Measurements from ENCODE around the gene TMEM123. TPM values are rescaled to one million over a fixed set of nuclear protein-coding genes. Genes with fewer than 3 reads are reported as not detected.

The TMEM123 gene
- total and polyA plus RNA-seq, 5 donors from 2014 or later: 330 to 771 (median 608) TPM

DNA sequence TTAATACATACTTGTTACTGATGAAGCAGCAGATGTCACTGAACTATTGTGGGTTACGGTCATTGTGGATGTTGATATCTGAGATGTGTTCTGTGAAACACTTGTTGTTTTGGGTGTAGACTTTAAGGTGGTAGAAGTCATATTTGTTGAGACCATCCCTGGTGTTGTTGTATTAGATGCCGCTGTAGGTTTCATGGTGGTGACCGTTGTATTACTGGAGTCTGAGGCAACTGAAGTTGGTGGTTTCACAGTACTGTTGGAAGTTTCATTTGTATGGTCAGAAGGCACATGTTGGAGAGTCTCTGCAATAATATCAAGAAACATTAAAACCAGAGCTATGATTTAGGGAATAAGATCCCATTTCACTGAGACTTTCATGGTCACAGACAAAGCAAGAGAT lies 50.7 kb downstream of the TMEM123 start:
- H3K36me3 ChIP-seq (ENCODE audit: control insufficient read depth, insufficient read depth, low read length): peaks cover 72% of the 10 kb centered on the region
- Mint-ChIP-seq H3K27ac (peak overlapping the region in 1 of 3 donors; percentile 70), H3K27me3 (no peaks in the 10 kb centered on the region), H3K4me1 (peaks cover 47 to 82% (median 56%) of the 10 kb centered on the region in 4 donors), H3K9me3 (no peaks in the 10 kb centered on the region), H3K4me3 (peak overlapping the region in 1 of 4 donors; percentile 15), H3K36me3 (peaks cover 51% of the 10 kb centered on the region)
- no peaks in the 10 kb centered on the region for H3K9me3 ChIP-seq (ENCODE audit: control insufficient read depth in 2 of 2, low read length in 2 of 2)
- DNase-seq: no peak
- H3K27ac ChIP-seq (ENCODE audit: insufficient read depth, low read length, poor library complexity, severe bottlenecking): peak overlapping the region; percentile 15
- H3K27me3 ChIP-seq (ENCODE audit: control insufficient read depth, insufficient read depth, low read length): no peaks in the 10 kb centered on the region
- no peak for ATAC-seq (ENCODE audit: low read depth in 2 of 2)
- H3K4me3 ChIP-seq (ENCODE audit: low read depth, low read length): peak overlapping the region; percentile 15
- H3K4me1 ChIP-seq (ENCODE audit: control insufficient read depth, insufficient read depth, low read length, poor library complexity, severe bottlenecking): peaks cover 44% of the 10 kb centered on the region

DNA sequence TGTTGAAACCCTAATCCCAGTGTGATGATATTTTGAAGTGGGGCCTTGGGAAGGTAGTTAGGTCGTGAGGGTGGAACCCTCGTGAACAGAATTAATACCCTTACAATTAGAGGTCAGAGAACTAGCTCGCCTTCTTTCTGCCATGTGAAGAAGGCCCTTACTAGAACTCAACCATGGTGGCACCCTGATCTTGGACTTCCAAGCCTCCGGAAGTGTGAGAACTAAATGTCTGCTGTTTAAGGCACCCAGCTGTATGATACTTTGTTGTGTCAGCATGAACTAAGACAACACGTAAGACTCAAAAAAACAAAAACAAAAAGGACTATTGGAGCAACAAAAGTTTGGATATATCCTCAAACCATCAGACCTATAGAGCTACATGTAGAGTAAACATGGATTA lies 52.0 kb downstream of the TMEM123 start:
- Mint-ChIP-seq H3K36me3 (peaks cover 52% of the 10 kb centered on the region), H3K4me3 (no peak overlapping the region), H3K27ac (peak overlapping the region in 1 of 3 donors; percentile 89), H3K9me3 (no peaks in the 10 kb centered on the region), H3K4me1 (peaks cover 51 to 82% (median 60%) of the 10 kb centered on the region in 4 donors), H3K27me3 (no peaks in the 10 kb centered on the region)
- ATAC-seq (ENCODE audit: low read depth in 2 of 2) (no peak), DNase-seq (no peak)
- Histone ChIP-seq H3K4me3 (ENCODE audit: low read depth, low read length) (no peak overlapping the region), H3K27ac (ENCODE audit: insufficient read depth, low read length, poor library complexity, severe bottlenecking) (no peak overlapping the region), H3K4me1 (ENCODE audit: control insufficient read depth, insufficient read depth, low read length, poor library complexity, severe bottlenecking) (peaks cover 38% of the 10 kb centered on the region), H3K27me3 (ENCODE audit: control insufficient read depth, insufficient read depth, low read length) (no peaks in the 10 kb centered on the region), H3K36me3 (ENCODE audit: control insufficient read depth, insufficient read depth, low read length) (peaks cover 72% of the 10 kb centered on the region), H3K9me3 (ENCODE audit: control insufficient read depth in 2 of 2, low read length in 2 of 2) (no peaks in the 10 kb centered on the region)

DNA sequence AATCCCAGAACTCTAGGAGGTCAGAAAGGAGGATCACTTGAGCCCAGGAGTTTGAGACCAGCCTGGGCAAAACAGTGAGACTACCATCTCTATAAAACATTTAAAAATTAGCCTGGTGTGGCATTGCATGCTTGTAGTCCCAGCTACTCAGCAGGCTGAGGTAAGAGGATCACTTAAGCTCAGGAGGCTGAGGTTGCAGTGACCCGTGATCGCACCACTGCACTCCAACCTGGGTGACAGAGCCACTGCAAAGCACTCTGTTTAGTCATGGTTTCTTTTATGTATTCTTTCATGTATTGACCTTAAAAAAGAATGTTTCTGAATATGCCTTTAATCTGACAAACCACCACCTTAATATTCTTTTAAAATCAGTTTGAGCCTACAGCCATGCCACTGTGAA lies 53.4 kb downstream of the TMEM123 start:
- no peak overlapping the region for H3K27ac ChIP-seq (ENCODE audit: insufficient read depth, low read length, poor library complexity, severe bottlenecking)
- no peak overlapping the region for H3K4me3 ChIP-seq (ENCODE audit: low read depth, low read length)
- no peaks in the 10 kb centered on the region for H3K9me3 Mint-ChIP-seq
- ATAC-seq (ENCODE audit: low read depth in 2 of 2) (no peak), DNase-seq (no peak)
- H3K36me3 Mint-ChIP-seq: peaks cover 52% of the 10 kb centered on the region
- H3K27me3 ChIP-seq (ENCODE audit: control insufficient read depth, insufficient read depth, low read length): no peaks in the 10 kb centered on the region
- peak overlapping the region in 1 of 3 donors; percentile 45 for H3K27ac Mint-ChIP-seq
- peaks cover 51 to 69% (median 55%) of the 10 kb centered on the region in 4 donors for H3K4me1 Mint-ChIP-seq
- peaks cover 34% of the 10 kb centered on the region for H3K4me1 ChIP-seq (ENCODE audit: control insufficient read depth, insufficient read depth, low read length, poor library complexity, severe bottlenecking)
- H3K4me3 Mint-ChIP-seq: peak overlapping the region in 1 of 4 donors; percentile 23
- H3K27me3 Mint-ChIP-seq: no peaks in the 10 kb centered on the region
- H3K36me3 ChIP-seq (ENCODE audit: control insufficient read depth, insufficient read depth, low read length): peaks cover 74% of the 10 kb centered on the region
- no peaks in the 10 kb centered on the region for H3K9me3 ChIP-seq (ENCODE audit: control insufficient read depth in 2 of 2, low read length in 2 of 2)

DNA sequence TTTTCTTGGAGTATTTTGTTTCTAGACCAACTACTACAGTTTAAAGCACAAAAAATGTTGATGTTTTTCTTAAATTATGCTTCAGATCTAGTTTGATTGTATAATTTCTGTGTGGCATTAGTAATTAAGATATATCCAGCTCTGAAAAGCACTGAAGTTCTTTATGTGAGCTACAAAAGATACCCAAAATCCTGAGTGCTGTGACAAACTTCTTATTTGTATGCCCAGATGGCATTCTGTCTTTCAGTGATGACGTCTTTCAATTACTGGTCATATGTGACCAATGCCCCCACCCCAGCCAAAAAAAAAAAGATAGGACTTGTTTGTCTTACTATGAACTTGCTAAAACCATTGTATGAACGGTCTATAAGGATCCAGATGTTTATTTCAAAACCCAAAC lies 54.3 kb downstream of the TMEM123 start:
- H3K36me3 Mint-ChIP-seq: peaks cover 54% of the 10 kb centered on the region
- DNase-seq: no peak
- Histone ChIP-seq H3K9me3 (ENCODE audit: control insufficient read depth in 2 of 2, low read length in 2 of 2) (no peaks in the 10 kb centered on the region), H3K27me3 (ENCODE audit: control insufficient read depth, insufficient read depth, low read length) (no peaks in the 10 kb centered on the region), H3K4me1 (ENCODE audit: control insufficient read depth, insufficient read depth, low read length, poor library complexity, severe bottlenecking) (peaks cover 27% of the 10 kb centered on the region), H3K27ac (ENCODE audit: insufficient read depth, low read length, poor library complexity, severe bottlenecking) (peak overlapping the region; percentile 48), H3K4me3 (ENCODE audit: low read depth, low read length) (no peak overlapping the region), H3K36me3 (ENCODE audit: control insufficient read depth, insufficient read depth, low read length) (peaks cover 74% of the 10 kb centered on the region)
- no peak for ATAC-seq (ENCODE audit: low read depth in 2 of 2)
- peaks cover 43 to 68% (median 49%) of the 10 kb centered on the region in 4 donors for H3K4me1 Mint-ChIP-seq
- no peak overlapping the region for H3K4me3 Mint-ChIP-seq
- H3K9me3 Mint-ChIP-seq: no peaks in the 10 kb centered on the region
- H3K27me3 Mint-ChIP-seq: no peaks in the 10 kb centered on the region
- peak overlapping the region in 2 of 3 donors; percentile 64 to 85 for H3K27ac Mint-ChIP-seq

DNA sequence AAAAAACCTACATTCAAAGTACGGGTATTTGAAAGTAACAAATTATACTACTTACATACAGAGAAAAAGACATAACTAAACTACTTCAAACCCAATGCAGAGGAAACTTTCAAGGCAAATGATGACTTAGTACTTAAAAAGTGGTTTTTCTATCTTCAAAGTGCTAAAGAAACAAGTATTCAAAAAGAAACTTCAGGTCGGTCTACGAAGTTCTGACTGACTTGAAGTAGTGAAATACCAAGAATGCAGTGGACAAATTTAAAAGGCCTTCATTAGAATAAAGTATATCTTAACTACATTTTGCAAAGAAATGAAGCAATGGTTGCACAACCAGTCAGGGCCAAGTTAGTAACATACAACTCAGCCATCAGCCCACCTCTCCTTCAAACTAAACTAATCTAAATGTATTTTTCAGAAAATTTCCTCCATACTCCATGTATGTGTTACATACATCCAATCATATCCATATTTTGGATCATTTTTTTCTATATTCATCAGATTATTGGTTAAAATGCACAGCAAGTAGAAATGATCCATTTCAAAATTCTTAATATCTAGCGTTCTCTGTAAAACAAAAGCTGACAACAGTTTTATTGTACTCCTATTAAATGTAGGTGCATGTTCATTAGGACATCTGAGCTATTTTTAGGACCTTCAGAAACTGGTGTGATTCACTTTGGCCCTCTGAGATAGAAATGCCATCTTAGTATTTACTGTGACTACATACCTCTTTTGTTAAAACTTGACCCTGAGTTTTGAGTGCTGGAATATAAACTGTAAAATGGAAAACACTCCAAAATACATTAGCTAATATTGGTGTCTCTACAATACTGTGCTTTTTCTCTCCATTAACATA lies 55.6 kb downstream of the TMEM123 start:
- H3K36me3 Mint-ChIP-seq: peaks cover 52% of the 10 kb centered on the region
- H3K27me3 ChIP-seq (ENCODE audit: control insufficient read depth, insufficient read depth, low read length): no peaks in the 10 kb centered on the region
- peaks cover 15% of the 10 kb centered on the region for H3K4me1 ChIP-seq (ENCODE audit: control insufficient read depth, insufficient read depth, low read length, poor library complexity, severe bottlenecking)
- H3K4me3 Mint-ChIP-seq: peak overlapping the region in 3 of 4 donors; percentile 24 to 31 (median 29)
- H3K27me3 Mint-ChIP-seq: no peaks in the 10 kb centered on the region
- H3K36me3 ChIP-seq (ENCODE audit: control insufficient read depth, insufficient read depth, low read length): peaks cover 62% of the 10 kb centered on the region
- peak overlapping the region; percentile 48 for H3K27ac ChIP-seq (ENCODE audit: insufficient read depth, low read length, poor library complexity, severe bottlenecking)
- peak overlapping the region; percentile 22 to 75 (median 75) for H3K27ac Mint-ChIP-seq
- DNase-seq: peak in 1 of 3 donors; percentile 60
- peaks cover 38 to 65% (median 43%) of the 10 kb centered on the region in 4 donors for H3K4me1 Mint-ChIP-seq
- ATAC-seq (ENCODE audit: low read depth in 2 of 2): no peak
- H3K9me3 Mint-ChIP-seq: no peaks in the 10 kb centered on the region
- H3K4me3 ChIP-seq (ENCODE audit: low read depth, low read length): peak overlapping the region; percentile 51
- H3K9me3 ChIP-seq (ENCODE audit: control insufficient read depth in 2 of 2, low read length in 2 of 2): no peaks in the 10 kb centered on the region

DNA sequence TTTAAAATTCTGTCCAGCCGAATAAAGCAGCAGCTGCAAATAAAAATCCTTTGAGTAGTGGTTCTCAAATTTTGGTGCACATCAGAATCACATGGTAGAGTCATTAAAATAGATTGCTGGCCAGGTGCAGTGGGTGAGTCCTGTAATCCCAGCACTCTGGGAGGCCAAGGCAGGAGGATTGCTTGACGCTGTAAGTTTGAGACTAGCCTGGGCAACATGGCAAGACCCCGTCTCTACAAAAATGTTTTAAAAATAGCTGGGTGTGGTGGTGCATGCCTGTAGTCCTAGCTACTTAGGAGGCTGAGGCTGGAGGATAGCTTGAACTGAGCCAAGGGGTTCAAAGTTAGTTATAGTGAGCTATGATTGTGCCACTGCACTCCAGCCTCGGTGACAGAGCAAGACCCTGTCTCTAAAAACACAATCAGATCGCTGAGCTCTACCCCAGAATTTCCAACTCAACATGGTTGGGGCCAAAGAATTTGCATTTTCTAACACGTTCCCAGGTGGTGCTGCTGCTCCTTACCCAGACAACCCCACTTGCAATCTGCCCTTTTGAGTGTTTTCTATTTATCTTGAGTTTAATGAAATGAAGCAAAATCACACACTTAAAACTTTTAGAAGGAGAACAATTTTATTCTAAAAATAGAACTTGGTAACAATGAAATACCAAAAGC lies 56.7 kb downstream of the TMEM123 start:
- Mint-ChIP-seq H3K36me3 (peaks cover 44% of the 10 kb centered on the region), H3K4me1 (peaks cover 29 to 64% (median 40%) of the 10 kb centered on the region in 4 donors), H3K27me3 (no peaks in the 10 kb centered on the region), H3K27ac (peak overlapping the region; percentile 22 to 83 (median 69)), H3K9me3 (no peaks in the 10 kb centered on the region), H3K4me3 (no peak overlapping the region)
- Histone ChIP-seq H3K27ac (ENCODE audit: insufficient read depth, low read length, poor library complexity, severe bottlenecking) (peak overlapping the region; percentile 33), H3K4me3 (ENCODE audit: low read depth, low read length) (peak overlapping the region; percentile 14), H3K27me3 (ENCODE audit: control insufficient read depth, insufficient read depth, low read length) (no peaks in the 10 kb centered on the region), H3K4me1 (ENCODE audit: control insufficient read depth, insufficient read depth, low read length, poor library complexity, severe bottlenecking) (peaks cover 19% of the 10 kb centered on the region), H3K36me3 (ENCODE audit: control insufficient read depth, insufficient read depth, low read length) (peaks cover 55% of the 10 kb centered on the region), H3K9me3 (ENCODE audit: control insufficient read depth in 2 of 2, low read length in 2 of 2) (no peaks in the 10 kb centered on the region)
- ATAC-seq (ENCODE audit: low read depth in 2 of 2) (no peak), DNase-seq (no peak)

DNA sequence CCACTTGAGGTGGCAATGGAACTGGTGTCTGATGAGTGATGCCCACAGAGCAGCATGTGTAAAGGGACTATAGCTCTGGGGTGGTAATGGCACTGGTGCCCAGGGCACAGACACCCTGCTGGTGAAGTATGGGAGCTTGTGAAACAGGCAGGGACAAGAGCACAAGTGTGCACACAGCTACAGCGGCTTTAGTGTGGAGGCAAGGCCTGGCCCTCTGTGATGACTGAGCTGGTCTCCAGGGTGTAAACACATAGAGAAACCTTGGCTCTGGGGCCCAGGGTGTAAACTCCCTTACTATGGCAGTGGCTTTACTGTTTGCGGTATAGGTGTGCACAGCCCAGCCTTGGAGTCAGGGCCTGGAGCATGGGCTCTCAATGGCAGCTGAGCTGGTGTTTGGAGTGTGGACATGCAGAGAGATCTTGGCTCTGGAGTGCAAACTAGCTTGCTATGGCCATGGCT lies 59.3 kb downstream of the TMEM123 start:
- Histone ChIP-seq H3K27ac (ENCODE audit: insufficient read depth, low read length, poor library complexity, severe bottlenecking) (peak overlapping the region; percentile 17), H3K27me3 (ENCODE audit: control insufficient read depth, insufficient read depth, low read length) (no peaks in the 10 kb centered on the region), H3K36me3 (ENCODE audit: control insufficient read depth, insufficient read depth, low read length) (peaks cover 37% of the 10 kb centered on the region), H3K4me1 (ENCODE audit: control insufficient read depth, insufficient read depth, low read length, poor library complexity, severe bottlenecking) (peaks cover 22% of the 10 kb centered on the region), H3K4me3 (ENCODE audit: low read depth, low read length) (no peak overlapping the region), H3K9me3 (ENCODE audit: control insufficient read depth in 2 of 2, low read length in 2 of 2) (no peaks in the 10 kb centered on the region)
- H3K9me3 Mint-ChIP-seq: no peaks in the 10 kb centered on the region
- DNase-seq (no peak), ATAC-seq (ENCODE audit: low read depth in 2 of 2) (peak; percentile 12 to 45)
- H3K4me3 Mint-ChIP-seq: peak overlapping the region in 1 of 4 donors; percentile 6
- H3K27me3 Mint-ChIP-seq: no peaks in the 10 kb centered on the region
- H3K36me3 Mint-ChIP-seq: peaks cover 47% of the 10 kb centered on the region
- peaks cover 19 to 62% (median 41%) of the 10 kb centered on the region in 4 donors for H3K4me1 Mint-ChIP-seq
- H3K27ac Mint-ChIP-seq: peak overlapping the region; percentile 58 to 95 (median 71)
